ENCODE results near the gene SHLD1.

The SHLD1 gene

DNA sequence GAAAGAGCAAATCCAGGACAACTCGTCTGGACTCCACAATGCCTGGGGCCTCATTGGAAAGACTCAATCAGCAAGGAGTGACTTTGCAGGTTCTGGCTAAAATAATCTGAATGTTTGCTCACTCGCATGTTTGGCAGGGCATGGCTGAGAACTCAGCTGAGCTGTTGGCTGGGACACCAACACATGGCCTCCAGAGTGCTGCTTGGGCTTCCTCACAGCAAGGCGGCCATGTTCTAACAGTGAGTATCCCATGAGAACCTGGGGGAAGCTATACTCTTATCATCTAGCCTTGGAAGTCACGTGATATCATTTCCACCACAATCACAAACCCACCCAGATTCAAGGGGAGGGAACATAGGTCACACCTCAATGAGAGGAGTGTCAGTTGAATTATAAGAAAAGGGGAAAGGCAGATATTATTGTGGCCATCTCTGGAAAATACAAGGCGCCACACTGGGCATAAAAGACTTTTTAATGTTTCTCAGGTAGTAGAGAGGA is 23.1 kb upstream of the SHLD1 start:
- H3K4me1 ChIP-seq (ENCODE audit: insufficient read depth, insufficient read length): no peaks in the 10 kb centered on the region
- no peaks in the 10 kb centered on the region for H3K36me3 ChIP-seq (ENCODE audit: insufficient read depth, insufficient read length, low read length)
- no peak overlapping the region for H3K9ac ChIP-seq (ENCODE audit: insufficient read length, low read depth)
- no peaks in the 10 kb centered on the region for H3K9me3 ChIP-seq (ENCODE audit: insufficient read depth, low read length)
- H3K4me3 ChIP-seq (ENCODE audit: insufficient read length, low read depth): no peak overlapping the region
- TF ChIP-seq ZNF274 (IDR thresholded peaks at IDR 0.05; ENCODE audit: low read depth, low read length) (no peak), SUZ12 (IDR thresholded peaks at IDR 0.05; ENCODE audit: extremely low read depth, insufficient read depth, insufficient read length) (no peak), YY1 (IDR thresholded peaks at IDR 0.05; ENCODE audit: insufficient read depth, insufficient read length) (no peak)
- no peaks in the 10 kb centered on the region for H3K27me3 ChIP-seq (ENCODE audit: insufficient read depth, insufficient read length)
- DNase-seq (ENCODE audit: low read depth, low spot score): no peak

DNA sequence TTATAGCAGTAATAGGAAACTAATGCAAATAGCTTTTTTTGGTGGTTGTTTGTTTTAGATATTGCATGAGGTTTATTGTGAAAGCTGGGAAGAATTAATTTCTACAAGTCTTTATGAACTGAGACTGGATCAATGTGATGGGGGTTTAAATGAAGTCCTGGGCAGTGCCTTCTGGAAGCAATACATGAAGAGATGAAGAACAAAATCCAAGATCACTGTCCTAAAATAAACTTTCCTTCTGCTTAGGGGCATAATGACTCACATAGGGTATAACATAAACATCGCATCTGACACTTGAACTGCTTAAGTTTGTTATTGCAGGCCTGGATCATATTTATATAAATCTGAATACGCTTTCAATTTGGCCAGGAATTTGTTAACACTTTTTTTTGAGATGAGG is 20.9 kb upstream of the SHLD1 start:
- no peaks in the 10 kb centered on the region for H3K36me3 ChIP-seq (ENCODE audit: insufficient read depth, insufficient read length, low read length)
- no peak for DNase-seq (ENCODE audit: low read depth, low spot score)
- TF ChIP-seq YY1 (IDR thresholded peaks at IDR 0.05; ENCODE audit: insufficient read depth, insufficient read length): no peak
- TF ChIP-seq ZNF274 (IDR thresholded peaks at IDR 0.05; ENCODE audit: low read depth, low read length): no peak
- TF ChIP-seq SUZ12 (IDR thresholded peaks at IDR 0.05; ENCODE audit: extremely low read depth, insufficient read depth, insufficient read length): no peak
- no peak overlapping the region for H3K4me3 ChIP-seq (ENCODE audit: insufficient read length, low read depth)
- H3K4me1 ChIP-seq (ENCODE audit: insufficient read depth, insufficient read length): no peaks in the 10 kb centered on the region
- H3K27me3 ChIP-seq (ENCODE audit: insufficient read depth, insufficient read length): no peaks in the 10 kb centered on the region
- H3K9ac ChIP-seq (ENCODE audit: insufficient read length, low read depth): no peak overlapping the region
- H3K9me3 ChIP-seq (ENCODE audit: insufficient read depth, low read length): no peaks in the 10 kb centered on the region

DNA sequence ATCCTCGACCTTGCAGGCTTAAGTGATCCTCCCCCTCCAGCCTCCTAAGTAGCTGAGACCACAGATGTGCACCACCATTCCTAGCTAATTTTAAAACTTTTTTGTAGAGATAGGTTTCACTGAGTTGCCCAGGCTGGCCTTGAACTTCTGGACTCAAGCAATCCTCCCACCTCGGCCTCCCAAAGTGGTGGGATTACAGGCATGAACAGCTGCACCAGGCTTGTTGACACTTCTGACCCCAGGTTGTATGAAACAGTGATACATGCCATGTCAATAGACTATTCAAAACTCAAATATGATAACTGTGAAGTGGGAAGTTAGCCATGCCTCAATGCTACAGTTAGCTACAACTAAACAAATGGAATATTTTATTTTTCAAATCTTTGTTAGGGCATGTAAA is 20.1 kb upstream of the SHLD1 start:
- Histone ChIP-seq H3K9ac (ENCODE audit: insufficient read length, low read depth) (no peak overlapping the region), H3K27me3 (ENCODE audit: insufficient read depth, insufficient read length) (no peaks in the 10 kb centered on the region), H3K36me3 (ENCODE audit: insufficient read depth, insufficient read length, low read length) (no peaks in the 10 kb centered on the region), H3K4me1 (ENCODE audit: insufficient read depth, insufficient read length) (no peaks in the 10 kb centered on the region), H3K9me3 (ENCODE audit: insufficient read depth, low read length) (no peaks in the 10 kb centered on the region), H3K4me3 (ENCODE audit: insufficient read length, low read depth) (no peak overlapping the region)
- no peak for DNase-seq (ENCODE audit: low read depth, low spot score)
- TF ChIP-seq ZNF274 (IDR thresholded peaks at IDR 0.05; ENCODE audit: low read depth, low read length): no peak
- no peak for TF ChIP-seq YY1 (IDR thresholded peaks at IDR 0.05; ENCODE audit: insufficient read depth, insufficient read length)
- no peak for TF ChIP-seq SUZ12 (IDR thresholded peaks at IDR 0.05; ENCODE audit: extremely low read depth, insufficient read depth, insufficient read length)

DNA sequence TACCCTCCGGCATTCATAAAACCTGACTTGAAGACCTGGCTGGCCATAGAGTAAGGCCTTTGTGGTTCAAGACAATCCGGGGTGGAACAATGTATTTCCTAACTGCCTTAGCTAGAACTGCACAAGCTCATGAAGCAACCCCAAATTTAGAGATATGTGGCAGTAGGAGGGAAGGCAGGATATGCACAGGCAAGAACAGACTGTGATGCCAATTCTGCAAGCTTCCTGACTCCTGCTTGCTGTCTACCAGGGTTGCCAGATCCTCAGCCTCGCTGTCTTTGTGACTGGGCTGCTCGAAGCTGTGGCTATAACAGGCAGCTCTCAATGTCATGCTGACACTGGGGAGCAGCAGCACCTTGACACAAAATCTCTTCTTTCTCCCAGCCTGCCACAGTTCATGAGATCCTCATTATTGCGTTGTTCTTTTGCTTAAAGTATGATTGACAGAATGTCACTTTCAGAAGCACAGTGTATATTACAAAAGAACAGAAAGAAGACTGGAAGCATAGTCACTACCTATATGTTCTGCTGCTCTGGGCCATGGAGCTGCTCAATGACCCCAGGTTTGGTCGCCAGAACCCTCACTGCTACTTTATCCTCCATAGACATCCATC is 18.3 kb upstream of the SHLD1 start:
- DNase-seq (ENCODE audit: low read depth, low spot score): no peak
- no peaks in the 10 kb centered on the region for H3K4me1 ChIP-seq (ENCODE audit: insufficient read depth, insufficient read length)
- H3K4me3 ChIP-seq (ENCODE audit: insufficient read length, low read depth): no peak overlapping the region
- TF ChIP-seq SUZ12 (IDR thresholded peaks at IDR 0.05; ENCODE audit: extremely low read depth, insufficient read depth, insufficient read length): no peak
- TF ChIP-seq YY1 (IDR thresholded peaks at IDR 0.05; ENCODE audit: insufficient read depth, insufficient read length): no peak
- no peak for TF ChIP-seq ZNF274 (IDR thresholded peaks at IDR 0.05; ENCODE audit: low read depth, low read length)
- H3K9me3 ChIP-seq (ENCODE audit: insufficient read depth, low read length): no peaks in the 10 kb centered on the region
- H3K9ac ChIP-seq (ENCODE audit: insufficient read length, low read depth): no peak overlapping the region
- no peaks in the 10 kb centered on the region for H3K27me3 ChIP-seq (ENCODE audit: insufficient read depth, insufficient read length)
- H3K36me3 ChIP-seq (ENCODE audit: insufficient read depth, insufficient read length, low read length): no peaks in the 10 kb centered on the region

DNA sequence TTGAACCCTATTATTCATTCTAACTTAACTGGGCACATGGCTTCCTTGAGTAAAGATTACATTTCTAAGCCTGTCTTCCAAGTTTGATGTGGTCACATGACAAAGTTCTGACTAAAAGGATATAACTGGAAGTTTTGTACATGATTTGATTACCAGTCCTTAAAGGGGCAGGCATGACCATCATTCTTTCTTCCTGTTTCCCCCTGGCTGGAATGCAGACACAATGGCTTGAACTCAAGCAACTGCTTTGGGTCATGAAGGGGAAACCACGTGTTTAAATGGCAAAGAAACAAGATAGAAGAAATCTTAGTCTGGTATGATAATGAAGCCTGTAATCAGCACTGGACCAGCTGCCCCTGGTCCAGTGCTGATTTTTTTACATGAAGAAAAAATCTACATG is 15.6 kb upstream of the SHLD1 start:
- no peak overlapping the region for H3K9ac ChIP-seq (ENCODE audit: insufficient read length, low read depth)
- H3K4me1 ChIP-seq (ENCODE audit: insufficient read depth, insufficient read length): no peaks in the 10 kb centered on the region
- H3K36me3 ChIP-seq (ENCODE audit: insufficient read depth, insufficient read length, low read length): no peaks in the 10 kb centered on the region
- no peak overlapping the region for H3K4me3 ChIP-seq (ENCODE audit: insufficient read length, low read depth)
- H3K27me3 ChIP-seq (ENCODE audit: insufficient read depth, insufficient read length): no peaks in the 10 kb centered on the region
- no peak for DNase-seq (ENCODE audit: low read depth, low spot score)
- no peak for TF ChIP-seq SUZ12 (IDR thresholded peaks at IDR 0.05; ENCODE audit: extremely low read depth, insufficient read depth, insufficient read length)
- TF ChIP-seq YY1 (IDR thresholded peaks at IDR 0.05; ENCODE audit: insufficient read depth, insufficient read length): no peak
- no peak for TF ChIP-seq ZNF274 (IDR thresholded peaks at IDR 0.05; ENCODE audit: low read depth, low read length)
- no peaks in the 10 kb centered on the region for H3K9me3 ChIP-seq (ENCODE audit: insufficient read depth, low read length)

DNA sequence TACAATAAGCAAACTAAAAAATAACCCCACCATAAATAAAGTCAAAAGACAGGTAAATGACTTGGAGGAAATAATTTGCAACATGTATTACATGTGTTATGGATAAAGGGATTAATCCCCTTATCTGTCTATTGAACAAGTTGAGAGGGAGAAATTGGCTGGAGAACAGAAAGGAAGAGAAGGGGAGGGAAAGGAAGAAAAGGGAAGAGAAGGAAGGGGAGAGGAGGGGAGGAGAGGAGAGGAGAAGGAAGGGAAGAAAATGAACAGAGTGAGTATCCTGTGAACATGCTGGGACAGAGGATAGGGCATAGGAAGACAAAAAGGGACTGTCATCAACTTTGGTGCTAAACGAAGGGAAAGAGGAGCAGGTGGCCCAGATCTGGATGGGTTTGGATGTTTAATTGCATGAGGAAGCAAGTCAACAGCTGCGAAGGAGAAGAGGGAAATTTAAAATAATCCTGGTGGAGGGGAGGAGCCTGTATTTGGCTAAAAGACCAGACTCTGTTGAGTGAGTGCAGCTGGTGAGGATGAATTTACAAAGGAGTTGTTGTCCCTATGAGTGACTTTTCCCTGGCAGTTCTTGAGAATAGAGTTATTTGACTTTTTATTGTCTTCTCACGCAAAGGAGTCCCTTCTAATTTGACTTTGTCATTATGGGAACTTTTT is 14.2 kb upstream of the SHLD1 start:
- no peak for DNase-seq (ENCODE audit: low read depth, low spot score)
- H3K27me3 ChIP-seq (ENCODE audit: insufficient read depth, insufficient read length): no peaks in the 10 kb centered on the region
- H3K4me1 ChIP-seq (ENCODE audit: insufficient read depth, insufficient read length): no peaks in the 10 kb centered on the region
- no peak overlapping the region for H3K4me3 ChIP-seq (ENCODE audit: insufficient read length, low read depth)
- no peak for TF ChIP-seq ZNF274 (IDR thresholded peaks at IDR 0.05; ENCODE audit: low read depth, low read length)
- H3K9me3 ChIP-seq (ENCODE audit: insufficient read depth, low read length): no peaks in the 10 kb centered on the region
- no peak overlapping the region for H3K9ac ChIP-seq (ENCODE audit: insufficient read length, low read depth)
- H3K36me3 ChIP-seq (ENCODE audit: insufficient read depth, insufficient read length, low read length): no peaks in the 10 kb centered on the region

DNA sequence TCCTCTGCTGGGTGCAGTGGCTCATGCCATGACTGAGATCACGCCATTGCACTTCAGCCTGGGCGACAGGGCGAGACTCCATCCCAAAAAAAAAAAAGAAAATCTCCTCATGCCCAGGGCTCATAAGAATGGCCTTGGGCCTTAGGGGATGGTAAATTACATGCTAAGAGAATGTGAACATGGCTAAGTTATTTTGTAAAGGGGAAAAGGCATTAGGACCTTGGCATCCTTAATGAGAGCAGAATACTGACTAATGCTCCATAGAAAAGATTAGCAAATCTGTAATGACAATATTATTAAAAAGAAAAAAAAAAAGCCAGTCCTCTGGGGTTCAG is 12.6 kb upstream of the SHLD1 start:
- no peak overlapping the region for H3K9ac ChIP-seq (ENCODE audit: insufficient read length, low read depth)

More for the DNA sequence above, 12.6 kb upstream of the SHLD1 start:
- H3K4me3 ChIP-seq (ENCODE audit: insufficient read length, low read depth): no peak overlapping the region
- no peak for TF ChIP-seq YY1 (IDR thresholded peaks at IDR 0.05; ENCODE audit: insufficient read depth, insufficient read length)
- no peak for TF ChIP-seq SUZ12 (IDR thresholded peaks at IDR 0.05; ENCODE audit: extremely low read depth, insufficient read depth, insufficient read length)
- no peak for TF ChIP-seq ZNF274 (IDR thresholded peaks at IDR 0.05; ENCODE audit: low read depth, low read length)
- no peaks in the 10 kb centered on the region for H3K9me3 ChIP-seq (ENCODE audit: insufficient read depth, low read length)
- H3K36me3 ChIP-seq (ENCODE audit: insufficient read depth, insufficient read length, low read length): no peaks in the 10 kb centered on the region
- no peak for DNase-seq (ENCODE audit: low read depth, low spot score)
- H3K4me1 ChIP-seq (ENCODE audit: insufficient read depth, insufficient read length): no peaks in the 10 kb centered on the region
- H3K27me3 ChIP-seq (ENCODE audit: insufficient read depth, insufficient read length): no peaks in the 10 kb centered on the region
